T-helper 1 cell treated with Interleukin-12 subunit alpha and Interleukin-12 subunit beta and Interleukin-4 antibody, amounts not matched to agents 30 ng/mL and 1 ng/mL, for 36 hours (primary cell): ENCODE results near the gene LIPC. TPM values are rescaled to one million over a fixed set of nuclear protein-coding genes. Genes with fewer than 3 reads are reported as not detected.

ENCODE experiments used
- intact Hi-C: fragments of 100-400 bp; cut with micrococcal nuclease; formaldehyde crosslinking; loops from one replicate; pipeline ENCODE4 v1.15.1; 2024
- total RNA-seq: library from RNA; stranded (reverse); gene quantifications from 2 replicates; pipeline ENCODE4 v1.2.3, GENCODE V29; 2022

LIPC gene
- total RNA-seq, 1 donor from 2014 or later: 4.4 TPM

GRCh38 chr15:58433597-58434333 lies 2.0 kb downstream of the LIPC start:
- intact Hi-C loops: no loop called here

- intact Hi-C loops: no loop called here
Measured at GRCh38 chr15:58434334-58434875, 2.6 kb downstream of the LIPC start.

- intact Hi-C loops: loop anchor here (5.0 kb wide), 1 partner anchor 191 kb away; no protein-coding TSS in a partner anchor
Measured at GRCh38 chr15:58436552-58436951, 4.8 kb downstream of the LIPC start.

GRCh38 chr15:58437531-58438105 lies 5.8 kb downstream of the LIPC start:
- intact Hi-C loops: loop anchor here (5.0 kb wide), 1 partner anchor 190 kb away; no protein-coding TSS in a partner anchor

- intact Hi-C loops: loop anchor here (5.0 kb wide), 1 partner anchor 189 kb away; no protein-coding TSS in a partner anchor
Measured at GRCh38 chr15:58438111-58438510, 6.3 kb downstream of the LIPC start.

- intact Hi-C loops: loop anchor here (1.0 to 5.0 kb wide), 7 partner anchors 78 to 332 kb away; partner anchors contain the start of gene MINDY2
Measured at GRCh38 chr15:58438956-58439355, 7.2 kb downstream of the LIPC start.

- intact Hi-C loops: no loop called here
Measured at GRCh38 chr15:58440158-58440910, 8.5 kb downstream of the LIPC start.

- intact Hi-C loops: no loop called here
Measured at GRCh38 chr15:58440922-58441321, 9.1 kb downstream of the LIPC start.

- intact Hi-C loops: no loop called here
Measured at GRCh38 chr15:58441376-58442070, 9.7 kb downstream of the LIPC start.

- intact Hi-C loops: no loop called here
Measured at GRCh38 chr15:58442122-58442521, 10.3 kb downstream of the LIPC start.

- intact Hi-C loops: no loop called here
Measured at GRCh38 chr15:58443308-58443707, 11.5 kb downstream of the LIPC start.

GRCh38 chr15:58444056-58444455 lies 12.3 kb downstream of the LIPC start:
- intact Hi-C loops: no loop called here

- intact Hi-C loops: no loop called here
Measured at GRCh38 chr15:58444658-58445332, 13.0 kb downstream of the LIPC start.

- intact Hi-C loops: no loop called here
Measured at GRCh38 chr15:58445865-58446264, 14.1 kb downstream of the LIPC start.

GRCh38 chr15:58446521-58446920 lies 14.7 kb downstream of the LIPC start:
- intact Hi-C loops: no loop called here

- intact Hi-C loops: no loop called here
Measured at GRCh38 chr15:58447271-58448010, 15.7 kb downstream of the LIPC start.

GRCh38 chr15:58448331-58448730 lies 16.5 kb downstream of the LIPC start:
- intact Hi-C loops: no loop called here

- intact Hi-C loops: no loop called here
Measured at GRCh38 chr15:58448906-58449305, 17.1 kb downstream of the LIPC start.

GRCh38 chr15:58451826-58452225 lies 20.0 kb downstream of the LIPC start:
- intact Hi-C loops: no loop called here

- intact Hi-C loops: no loop called here
Measured at GRCh38 chr15:58452775-58453174, 21.0 kb downstream of the LIPC start.
